ENCODE data around the gene DEGS2. TPM values are rescaled to one million over a fixed set of nuclear protein-coding genes. Genes with fewer than 3 reads are reported as not detected.

The DEGS2 gene
- total and polyA plus RNA-seq, 2 experiments from 2014 or later, result 0.63 to 2.2 TPM

- TF ChIP-seq ZNF462 (CRISPR knock-in tag; IDR thresholded peaks at IDR 0.05) (no peak), EZH2phosphoT487 (IDR thresholded peaks at IDR 0.05; ENCODE audit: unreplicated experiment) (no peak)
These were observed 20.5 kb downstream of the DEGS2 start (continued) for GRCh38 chr14:100138955-100139354.

GRCh38 chr14:100138082-100138787, 21.2 kb downstream of the DEGS2 start:
- Histone ChIP-seq H3K27ac (ENCODE audit: low read depth) (no peak overlapping the region), H3F3A (replicated peaks; ENCODE audit: low read depth) (no peaks in the 10 kb centered on the region), H3K4me2 (no peak overlapping the region), H3K27me3 (ENCODE audit: insufficient read depth) (no peaks in the 10 kb centered on the region), H3K4me3 (no peak overlapping the region), H3K9me2 (ENCODE audit: insufficient read depth) (no peaks in the 10 kb centered on the region), H2AFZ (no peak overlapping the region), H3K36me3 (ENCODE audit: insufficient read depth) (no peaks in the 10 kb centered on the region), H3K4me1 (ENCODE audit: insufficient read depth) (peaks cover 4% of the 10 kb centered on the region; the same call in 1 of the 2 replicates), H3K79me2 (replicated peaks; ENCODE audit: insufficient read depth) (no peaks in the 10 kb centered on the region), H4K20me1 (replicated peaks; ENCODE audit: insufficient read depth) (no peaks in the 10 kb centered on the region)
- H3K36me3 Mint-ChIP-seq (ENCODE audit: low read depth), result no peaks in the 10 kb centered on the region; the same call in 2 of the 3 replicates
- H3K9me3 Mint-ChIP-seq, result no peaks in the 10 kb centered on the region; the same call in 2 of the 3 replicates
- H3K4me1 Mint-ChIP-seq, result peaks cover 9% of the 10 kb centered on the region
- H3K27me3 Mint-ChIP-seq (ENCODE audit: insufficient read depth, low read depth, poor library complexity), result peaks cover 13% of the 10 kb centered on the region
- no peak for TF ChIP-seq STAT1 (IDR thresholded peaks at IDR 0.05; ENCODE audit: unreplicated experiment)
- TF ChIP-seq, protein P1, sequence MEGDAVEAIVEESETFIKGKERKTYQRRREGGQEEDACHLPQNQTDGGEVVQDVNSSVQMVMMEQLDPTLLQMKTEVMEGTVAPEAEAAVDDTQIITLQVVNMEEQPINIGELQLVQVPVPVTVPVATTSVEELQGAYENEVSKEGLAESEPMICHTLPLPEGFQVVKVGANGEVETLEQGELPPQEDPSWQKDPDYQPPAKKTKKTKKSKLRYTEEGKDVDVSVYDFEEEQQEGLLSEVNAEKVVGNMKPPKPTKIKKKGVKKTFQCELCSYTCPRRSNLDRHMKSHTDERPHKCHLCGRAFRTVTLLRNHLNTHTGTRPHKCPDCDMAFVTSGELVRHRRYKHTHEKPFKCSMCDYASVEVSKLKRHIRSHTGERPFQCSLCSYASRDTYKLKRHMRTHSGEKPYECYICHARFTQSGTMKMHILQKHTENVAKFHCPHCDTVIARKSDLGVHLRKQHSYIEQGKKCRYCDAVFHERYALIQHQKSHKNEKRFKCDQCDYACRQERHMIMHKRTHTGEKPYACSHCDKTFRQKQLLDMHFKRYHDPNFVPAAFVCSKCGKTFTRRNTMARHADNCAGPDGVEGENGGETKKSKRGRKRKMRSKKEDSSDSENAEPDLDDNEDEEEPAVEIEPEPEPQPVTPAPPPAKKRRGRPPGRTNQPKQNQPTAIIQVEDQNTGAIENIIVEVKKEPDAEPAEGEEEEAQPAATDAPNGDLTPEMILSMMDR (conservative IDR thresholded peaks at IDR 0.05; ENCODE audit: low read depth in 2 of 2), result no peak
- TF ChIP-seq EZH2phosphoT487 (IDR thresholded peaks at IDR 0.05; ENCODE audit: unreplicated experiment), result no peak
- TF ChIP-seq, protein P2, sequence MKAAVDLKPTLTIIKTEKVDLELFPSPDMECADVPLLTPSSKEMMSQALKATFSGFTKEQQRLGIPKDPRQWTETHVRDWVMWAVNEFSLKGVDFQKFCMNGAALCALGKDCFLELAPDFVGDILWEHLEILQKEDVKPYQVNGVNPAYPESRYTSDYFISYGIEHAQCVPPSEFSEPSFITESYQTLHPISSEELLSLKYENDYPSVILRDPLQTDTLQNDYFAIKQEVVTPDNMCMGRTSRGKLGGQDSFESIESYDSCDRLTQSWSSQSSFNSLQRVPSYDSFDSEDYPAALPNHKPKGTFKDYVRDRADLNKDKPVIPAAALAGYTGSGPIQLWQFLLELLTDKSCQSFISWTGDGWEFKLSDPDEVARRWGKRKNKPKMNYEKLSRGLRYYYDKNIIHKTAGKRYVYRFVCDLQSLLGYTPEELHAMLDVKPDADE (IDR thresholded peaks at IDR 0.05), result no peak
- TF ChIP-seq NANOG (IDR thresholded peaks at IDR 0.05; ENCODE audit: borderline replicate concordance), result no peak
- DNase-seq (ENCODE audit: low spot score) (no peak), ATAC-seq (no peak)
- no peak overlapping the region for H3K27ac Mint-ChIP-seq
- H3K4me3 Mint-ChIP-seq, result no peak overlapping the region
